ENCODE measurements around the gene PGAP2. TPM values are rescaled to one million over a fixed set of nuclear protein-coding genes. Genes with fewer than 3 reads are reported as not detected.

PGAP2 gene
- total RNA-seq, 1 experiment from 2014 or later = 35.2 TPM

- Mint-ChIP-seq H3K4me3 (ENCODE audit: low read depth, unreplicated experiment) (no peak overlapping the region), H3K36me3 (ENCODE audit: insufficient read depth, unreplicated experiment) (peaks cover 35% of the 10 kb centered on the region), H3K4me1 (ENCODE audit: low read depth, unreplicated experiment) (peaks cover 18% of the 10 kb centered on the region), H3K27ac (ENCODE audit: unreplicated experiment) (no peak overlapping the region), H3K27me3 (ENCODE audit: unreplicated experiment) (no peaks in the 10 kb centered on the region), H3K9me3 (ENCODE audit: low read depth, unreplicated experiment) (no peaks in the 10 kb centered on the region)
- TF ChIP-seq CTCF (IDR thresholded peaks at IDR 0.05; ENCODE audit: unreplicated experiment) = no peak
- DNase-seq = no peak
- CTCF ChIA-PET = no interaction called here
- BruUV-seq (replicated peaks) = no TSS peak
- intact Hi-C loops (cut with micrococcal nuclease; ENCODE audit: unreplicated experiment) = no loop called here
Measured at GRCh38 chr11:3830730-3831129, 22.4 kb downstream of the PGAP2 start.

GRCh38 chr11:3831378-3832239 is 23.2 kb downstream of the PGAP2 start:
- no peak for TF ChIP-seq CTCF (IDR thresholded peaks at IDR 0.05; ENCODE audit: unreplicated experiment)
- H3K4me3 Mint-ChIP-seq (ENCODE audit: low read depth, unreplicated experiment) = no peak overlapping the region
- H3K27me3 Mint-ChIP-seq (ENCODE audit: unreplicated experiment) = no peaks in the 10 kb centered on the region
- CTCF ChIA-PET = no interaction called here
- H3K9me3 Mint-ChIP-seq (ENCODE audit: low read depth, unreplicated experiment) = no peaks in the 10 kb centered on the region
- BruUV-seq (replicated peaks) = no TSS peak
- intact Hi-C loops (cut with micrococcal nuclease; ENCODE audit: unreplicated experiment) = no loop called here
- DNase-seq = no peak
- H3K36me3 Mint-ChIP-seq (ENCODE audit: insufficient read depth, unreplicated experiment) = peaks cover 35% of the 10 kb centered on the region
- peaks cover 21% of the 10 kb centered on the region for H3K4me1 Mint-ChIP-seq (ENCODE audit: low read depth, unreplicated experiment)
- no peak overlapping the region for H3K27ac Mint-ChIP-seq (ENCODE audit: unreplicated experiment)

GRCh38 chr11:3832816-3833215 is 24.5 kb downstream of the PGAP2 start:
- H3K27ac Mint-ChIP-seq (ENCODE audit: unreplicated experiment) = no peak overlapping the region
- no peak overlapping the region for H3K4me3 Mint-ChIP-seq (ENCODE audit: low read depth, unreplicated experiment)
- peaks cover 26% of the 10 kb centered on the region for H3K36me3 Mint-ChIP-seq (ENCODE audit: insufficient read depth, unreplicated experiment)
- no peaks in the 10 kb centered on the region for H3K9me3 Mint-ChIP-seq (ENCODE audit: low read depth, unreplicated experiment)
- no TSS peak for BruUV-seq (replicated peaks)
- no peak for DNase-seq
- TF ChIP-seq CTCF (IDR thresholded peaks at IDR 0.05; ENCODE audit: unreplicated experiment) = no peak
- CTCF ChIA-PET = interaction anchor here (0.7 kb wide), 2 partner anchors 12 to 61 kb away, joined by 3 read pairs; no protein-coding TSS in a partner anchor
- H3K4me1 Mint-ChIP-seq (ENCODE audit: low read depth, unreplicated experiment) = peaks cover 24% of the 10 kb centered on the region
- H3K27me3 Mint-ChIP-seq (ENCODE audit: unreplicated experiment) = no peaks in the 10 kb centered on the region
- intact Hi-C loops (cut with micrococcal nuclease; ENCODE audit: unreplicated experiment) = no loop called here

- peaks cover 23% of the 10 kb centered on the region for H3K36me3 Mint-ChIP-seq (ENCODE audit: insufficient read depth, unreplicated experiment)
Measured at GRCh38 chr11:3833449-3833848, 25.1 kb downstream of the PGAP2 start.

More at GRCh38 chr11:3833449-3833848, 25.1 kb downstream of the PGAP2 start:
- Mint-ChIP-seq H3K27ac (ENCODE audit: unreplicated experiment) (no peak overlapping the region), H3K4me1 (ENCODE audit: low read depth, unreplicated experiment) (peaks cover 30% of the 10 kb centered on the region), H3K27me3 (ENCODE audit: unreplicated experiment) (no peaks in the 10 kb centered on the region), H3K4me3 (ENCODE audit: low read depth, unreplicated experiment) (no peak overlapping the region), H3K9me3 (ENCODE audit: low read depth, unreplicated experiment) (no peaks in the 10 kb centered on the region)
- no peak for TF ChIP-seq CTCF (IDR thresholded peaks at IDR 0.05; ENCODE audit: unreplicated experiment)
- DNase-seq = no peak
- CTCF ChIA-PET = interaction anchor here (0.7 kb wide), 1 partner anchor 61 kb away, joined by 3 read pairs; no protein-coding TSS in a partner anchor
- BruUV-seq (replicated peaks) = no TSS peak
- intact Hi-C loops (cut with micrococcal nuclease; ENCODE audit: unreplicated experiment) = no loop called here

Measured in Calu3 (cell line).